Right atrium auricular region (tissue), 2 donors: ENCODE measurements around the gene NR1D2. TPM values are rescaled to one million over a fixed set of nuclear protein-coding genes. Genes with fewer than 3 reads are reported as not detected.
"Not testable (repeated sequence)": the region's sequence is repeated elsewhere in the genome, so short reads cannot be mapped to it uniquely, and the experiment has no call there.

Experiments used
- DNase-seq: peaks from one replicate; pipeline ENCODE4 v3.0.0-alpha.2; 2019; ENCODE audit warnings: low spot score
- H3K27ac ChIP-seq, 2 donors: fragments of 200-600 bp; sonication (generic); 1 replicate in 1 of 2; 2 replicates in 1 of 2; pipeline ENCODE4 v1.5.1; 2016 to 2019
- H3K27me3 ChIP-seq, 2 donors: fragments of 200-600 bp; sonication (generic); one replicate each; pipeline versions ENCODE4 v1.5.1 to v1.6.0; 2017 to 2019
- H3K36me3 ChIP-seq: fragments of 200-600 bp; sonication (generic); one replicate; pipeline ENCODE4 v1.5.1; 2016
- H3K4me1 ChIP-seq, 2 donors: fragments of 200-600 bp; sonication (generic); one replicate each; pipeline versions ENCODE4 v1.5.1 to v1.6.0; 2017 to 2019
- H3K4me3 ChIP-seq, 2 donors: fragments of 200-600 bp; sonication (generic); 1 replicate in 1 of 2; 2 replicates in 1 of 2; pipeline ENCODE4 v1.5.1; 2017 to 2019; ENCODE audit warnings: mild to moderate bottlenecking in 1 of 2, moderate library complexity in 1 of 2
- H3K9me3 ChIP-seq, 2 donors: fragments of 200-600 bp; sonication (generic); one replicate each; pipeline ENCODE4 v1.5.1; 2019
- CTCF ChIP-seq, 2 donors: fragments of 200-600 bp; sonication (generic); IDR thresholded peaks; one replicate each; pipeline ENCODE4 v1.5.1; 2019; ENCODE audit warnings: antibody characterized with exemption in 2 of 2
- total RNA-seq, 2 donors: library from RNA; depleted of rRNA; stranded (reverse); fragments of >200 nt; gene quantifications; one replicate each; pipeline ENCODE4 v1.1.0, GENCODE V29; 2016

Gene NR1D2
- total RNA-seq, 2 donors from 2014 or later: 15.8 to 27.7 TPM

GRCh38 chr3:24025805-24026204 lies 80.7 kb downstream of the NR1D2 start:
- no peaks in the 10 kb centered on the region for H3K27me3 ChIP-seq
- H3K36me3 ChIP-seq: no peaks in the 10 kb centered on the region
- H3K4me3 ChIP-seq: no peak overlapping the region
- H3K4me1 ChIP-seq: no peaks in the 10 kb centered on the region
- DNase-seq: no peak
- H3K27ac ChIP-seq: no peak overlapping the region
- TF ChIP-seq CTCF (IDR thresholded peaks at IDR 0.05): no peak
- H3K9me3 ChIP-seq: peaks cover 0 to 3% of the 10 kb centered on the region in 2 donors

- H3K9me3 ChIP-seq, H3K27me3 ChIP-seq, H3K4me3 ChIP-seq, H3K36me3 ChIP-seq, DNase-seq, H3K4me1 ChIP-seq, H3K27ac ChIP-seq: not testable (repeated sequence)
These were observed 81.6 kb downstream of the NR1D2 start for GRCh38 chr3:24026665-24027064.

GRCh38 chr3:24027946-24028345 lies 82.9 kb downstream of the NR1D2 start:
- Histone ChIP-seq H3K27ac (no peak overlapping the region), H3K27me3 (no peaks in the 10 kb centered on the region), H3K4me1 (no peaks in the 10 kb centered on the region), H3K9me3 (peaks cover 0 to 7% of the 10 kb centered on the region in 2 donors), H3K36me3 (no peaks in the 10 kb centered on the region), H3K4me3 (no peak overlapping the region)
- TF ChIP-seq CTCF (IDR thresholded peaks at IDR 0.05): no peak
- no peak for DNase-seq

Other genes starting within 250 kb of the NR1D2 start
- gene UBE2E1, start 139.3 kb upstream of the NR1D2 start, total RNA-seq: 10 to 100 TPM; 30.8 to 41.4 TPM
- 10 to 100 TPM; 18.4 to 19.8 TPM for gene NKIRAS1, start 28.3 kb upstream of the NR1D2 start, total RNA-seq
- gene RPL15, start 28.2 kb upstream of the NR1D2 start, total RNA-seq: 1,000 to 10,000 TPM in 1 of 2 donors, 100 to 1,000 TPM in 1; 608 to 1,311 TPM